ENCODE results near the gene NME4.

NME4 gene

GRCh38 chr16:440627-441026 lies 43.6 kb downstream of the NME4 start:
- no peak for DNase-seq

DNA sequence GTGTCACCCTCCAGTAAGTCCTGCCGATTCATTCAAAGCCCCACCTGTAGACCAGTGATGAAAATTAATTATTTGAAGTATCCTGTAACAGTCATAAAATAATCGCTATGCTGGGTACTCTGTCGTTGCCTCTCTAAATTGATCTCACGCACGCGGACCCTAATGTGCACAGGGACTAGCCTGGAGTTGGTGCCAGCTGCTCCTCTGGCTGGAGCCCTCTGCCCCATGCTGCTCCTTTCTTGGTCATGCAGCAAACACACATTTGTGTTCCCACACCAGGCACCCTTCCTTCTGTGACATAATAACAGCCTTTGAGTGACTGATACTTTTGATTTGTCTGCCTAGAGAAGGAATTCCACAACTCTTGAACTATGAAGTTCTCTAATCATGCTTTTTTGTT lies 44.4 kb downstream of the NME4 start:
- no peak for DNase-seq

GRCh38 chr16:442976-443375 lies 46.0 kb downstream of the NME4 start:
- DNase-seq, result no peak

DNA sequence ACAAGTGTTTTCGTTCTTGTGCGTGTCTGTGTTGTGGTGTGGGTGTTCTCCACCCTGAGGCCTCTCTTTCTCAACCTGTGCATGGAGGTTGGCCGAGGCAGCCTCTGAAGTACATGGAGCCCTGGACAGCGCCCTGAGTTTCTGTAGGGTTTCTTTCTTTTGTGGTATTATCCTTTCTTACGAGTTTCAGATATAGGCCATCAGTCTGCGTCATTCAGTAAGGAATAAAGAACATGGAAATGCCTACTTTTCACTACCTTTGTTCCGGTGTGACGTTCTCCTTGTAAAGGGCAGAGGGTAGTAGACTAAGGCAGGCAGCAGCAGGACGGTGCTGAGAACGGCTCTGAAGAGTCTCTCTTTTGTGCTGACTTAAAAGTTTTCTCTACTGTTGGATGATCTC lies 47.0 kb downstream of the NME4 start:
- DNase-seq, result no peak

- no peak for DNase-seq
These were observed 48.6 kb downstream of the NME4 start for GRCh38 chr16:445566-445965.
